OCI-M2 (cell line): Measurements from ENCODE around the gene OSBPL1A.

Experiments used
- DNase-seq: peaks from one replicate; lab custom pipeline; 2025; ENCODE audit not compliant: unreplicated experiment; lab: John Stamatoyannopoulos, UW

The OSBPL1A gene

DNA sequence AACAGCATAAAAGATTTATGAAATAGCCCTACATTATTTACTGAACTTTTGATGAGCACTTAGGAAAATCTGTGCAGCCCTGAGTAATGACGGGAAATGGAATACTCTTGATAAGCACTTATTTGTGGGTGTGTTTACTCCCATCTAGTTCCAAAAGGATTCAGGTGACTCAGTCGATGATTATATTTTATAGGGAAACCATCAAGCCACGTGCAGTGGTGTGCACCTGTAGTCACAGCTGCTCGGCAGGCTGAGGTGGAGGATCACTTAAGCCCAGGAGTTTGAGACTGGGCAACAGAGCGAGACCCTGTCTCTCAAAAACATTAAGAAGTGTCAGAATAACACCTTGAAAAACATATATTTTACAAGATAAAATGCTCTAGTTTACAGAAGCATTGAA is 166.9 kb downstream of the OSBPL1A start:
- no peak for DNase-seq

DNA sequence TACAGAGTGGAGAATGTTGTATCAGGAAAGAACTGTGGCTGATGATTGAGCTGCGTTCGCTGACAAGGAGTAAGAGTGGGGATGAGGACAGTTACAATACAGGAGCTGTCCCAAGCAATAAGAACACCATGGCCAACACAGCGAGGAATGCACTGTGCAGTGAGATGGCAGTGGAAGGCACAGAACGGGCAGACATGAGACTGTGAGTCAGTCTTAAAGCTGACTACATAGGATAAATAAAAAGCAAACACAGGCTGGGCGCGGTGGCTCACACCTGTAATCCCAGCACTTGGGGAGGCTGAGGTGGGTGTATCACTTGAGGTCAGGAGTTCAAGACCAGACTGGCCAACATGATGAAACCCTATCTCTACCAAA is 169.0 kb downstream of the OSBPL1A start:
- no peak for DNase-seq

DNA sequence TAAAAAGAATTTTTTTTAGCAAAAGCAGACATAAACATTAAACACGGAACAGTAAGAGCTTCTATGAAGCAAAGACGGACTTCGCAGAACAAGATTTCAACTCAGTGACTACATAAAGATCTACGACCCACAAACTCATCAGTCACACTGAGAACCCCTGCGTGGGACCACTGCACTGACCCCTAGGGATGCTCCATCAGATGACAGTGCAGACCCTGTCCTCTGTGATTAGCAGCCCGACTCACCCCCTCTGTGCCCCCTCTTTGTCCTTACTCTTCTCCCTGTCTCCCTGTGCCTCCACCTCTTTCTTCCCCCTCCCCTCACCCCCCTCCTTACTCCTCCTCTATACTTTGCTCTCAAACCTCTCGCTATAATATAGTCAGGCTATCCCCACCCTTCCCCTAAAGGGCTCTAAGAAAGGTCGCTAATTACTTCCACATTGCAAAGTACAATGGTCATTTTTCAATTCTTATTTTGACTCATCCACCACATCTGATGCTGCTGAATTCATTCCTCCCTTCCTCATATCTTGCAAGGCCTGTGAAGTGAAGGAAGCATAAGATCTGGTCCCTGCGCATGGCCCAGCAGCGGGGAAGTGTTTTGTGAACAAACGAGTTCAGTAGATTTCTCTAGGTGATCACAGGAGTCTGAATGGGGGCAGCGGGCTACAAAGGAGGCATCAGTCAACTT is 169.5 kb downstream of the OSBPL1A start:
- no peak for DNase-seq

DNA sequence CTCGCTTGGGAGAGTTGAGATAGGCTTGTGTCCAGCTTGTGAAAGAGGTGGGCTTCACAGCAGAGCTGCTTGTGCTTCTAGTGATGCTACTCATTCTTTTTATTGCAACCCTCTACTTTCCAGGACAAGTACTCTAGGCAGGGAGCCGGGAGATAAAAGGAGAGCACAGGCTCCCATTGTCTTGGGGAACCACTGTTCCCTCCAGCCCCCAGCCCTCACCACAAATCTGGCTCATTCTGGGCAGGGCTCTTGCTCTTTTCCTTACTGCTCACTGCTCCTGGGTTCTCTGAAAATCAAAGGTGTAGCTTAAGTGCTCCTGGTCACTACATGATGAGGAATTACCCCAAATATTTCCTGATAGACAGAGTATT is 177.3 kb downstream of the OSBPL1A start:
- DNase-seq = no peak

DNA sequence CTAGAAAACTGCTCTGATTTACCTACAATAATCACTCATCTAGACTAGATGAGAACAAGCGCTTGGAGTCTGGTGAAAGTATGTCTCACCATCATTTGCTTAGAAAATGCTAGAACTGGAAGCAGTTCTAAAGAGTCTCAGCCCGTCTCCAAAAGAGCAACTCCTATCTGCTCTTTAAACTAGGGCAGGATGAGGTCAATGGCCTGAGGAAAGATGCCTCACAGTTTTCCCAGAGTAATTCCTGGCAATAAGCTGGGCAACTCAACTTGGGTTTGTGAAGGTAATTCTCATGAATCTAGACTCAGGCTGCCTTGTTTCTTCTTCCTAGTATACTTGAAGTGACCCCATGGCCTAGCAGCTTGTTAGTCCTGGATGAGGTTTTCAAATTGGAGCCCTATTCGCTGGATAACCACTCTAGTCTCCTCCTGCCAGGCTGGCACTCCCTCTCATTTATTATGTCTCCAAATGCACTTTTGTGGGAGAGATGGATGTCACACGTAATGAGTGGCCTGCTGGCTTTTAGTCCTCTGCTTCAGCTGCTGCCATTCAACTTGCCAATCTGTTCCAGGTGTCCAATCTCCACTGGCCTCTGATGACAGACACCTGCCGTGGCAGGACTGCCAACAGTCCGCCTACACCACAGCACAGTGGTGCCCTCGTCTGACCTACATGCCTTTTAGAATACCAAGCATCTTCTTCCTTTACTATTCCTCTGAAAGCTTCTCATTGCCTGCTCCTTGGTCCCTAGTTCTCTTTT is 177.9 kb downstream of the OSBPL1A start:
- no peak for DNase-seq

DNA sequence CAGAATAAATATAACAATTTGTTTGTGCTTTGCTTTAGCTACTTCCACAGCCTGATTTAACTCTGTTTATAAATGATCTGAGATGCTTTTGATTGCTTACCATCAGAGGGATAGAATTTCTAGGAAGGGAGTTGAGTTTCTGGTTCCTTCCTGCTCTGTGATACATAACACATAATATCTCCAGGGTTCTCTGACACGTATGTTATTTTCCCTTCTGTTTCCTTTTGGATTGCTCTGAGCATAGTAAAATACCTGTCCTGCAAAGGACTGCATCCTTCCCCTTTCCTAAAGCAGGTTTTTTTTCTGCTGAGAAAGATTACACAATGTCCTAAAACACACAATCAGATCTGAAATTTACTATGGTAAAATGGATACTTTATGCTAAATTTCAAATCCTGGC is 182.7 kb downstream of the OSBPL1A start:
- no peak for DNase-seq

DNA sequence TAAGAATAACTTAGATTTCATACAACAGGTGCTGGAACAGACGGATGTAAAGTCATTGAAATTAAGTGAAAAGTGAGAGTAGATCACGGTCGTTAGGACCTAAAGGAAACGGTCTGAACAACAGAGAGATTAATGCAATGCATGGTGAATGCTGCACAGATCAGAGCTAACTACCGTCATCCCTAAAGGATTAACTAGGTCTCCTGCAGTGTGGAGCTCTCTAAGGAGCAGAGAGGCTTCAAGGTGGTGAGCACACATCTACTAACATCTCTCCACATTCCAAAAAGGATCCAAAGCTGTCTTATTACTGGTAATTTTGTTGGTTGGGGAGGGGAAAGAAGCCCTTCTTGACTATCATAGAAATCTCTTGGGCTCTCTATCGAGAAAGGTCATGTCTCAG is 183.5 kb downstream of the OSBPL1A start:
- DNase-seq = no peak

DNA sequence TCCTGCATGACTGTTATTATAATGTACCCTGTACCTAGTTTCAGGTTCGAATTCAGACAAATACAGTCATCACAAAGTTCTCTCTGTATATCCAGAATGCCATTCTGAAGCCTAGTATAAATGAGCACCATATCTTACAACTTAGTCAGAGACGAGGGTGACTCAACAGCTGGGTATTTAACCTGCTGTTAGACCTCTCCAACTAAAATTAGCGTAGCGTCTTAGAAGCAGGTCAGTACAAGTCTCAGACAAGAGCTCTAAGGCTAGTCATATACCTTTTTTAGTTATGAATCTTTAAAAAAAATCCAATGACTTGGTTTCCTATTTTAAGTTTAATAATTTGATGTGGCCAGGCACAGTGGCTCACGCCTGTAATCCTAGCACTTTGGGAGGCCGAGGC is 184.7 kb downstream of the OSBPL1A start:
- DNase-seq = no peak

DNA sequence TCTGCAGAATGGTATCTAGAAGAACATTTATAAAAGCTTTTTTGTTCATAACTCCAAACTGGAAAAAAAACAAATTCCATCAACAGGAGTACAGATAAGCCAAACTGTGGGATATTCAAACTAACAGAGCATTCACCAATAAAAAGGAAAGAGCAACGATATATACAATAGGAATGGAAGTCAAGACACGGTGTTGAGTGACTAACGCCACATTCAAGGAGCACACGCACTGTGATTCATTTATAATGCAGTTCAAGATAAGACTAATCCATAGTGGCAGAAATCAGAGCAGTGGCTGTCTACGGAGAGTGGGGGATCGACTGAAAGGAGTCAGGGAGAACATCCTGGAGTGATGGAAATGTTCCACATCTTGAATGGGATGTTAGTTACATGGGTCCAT is 188.1 kb downstream of the OSBPL1A start:
- no peak for DNase-seq

DNA sequence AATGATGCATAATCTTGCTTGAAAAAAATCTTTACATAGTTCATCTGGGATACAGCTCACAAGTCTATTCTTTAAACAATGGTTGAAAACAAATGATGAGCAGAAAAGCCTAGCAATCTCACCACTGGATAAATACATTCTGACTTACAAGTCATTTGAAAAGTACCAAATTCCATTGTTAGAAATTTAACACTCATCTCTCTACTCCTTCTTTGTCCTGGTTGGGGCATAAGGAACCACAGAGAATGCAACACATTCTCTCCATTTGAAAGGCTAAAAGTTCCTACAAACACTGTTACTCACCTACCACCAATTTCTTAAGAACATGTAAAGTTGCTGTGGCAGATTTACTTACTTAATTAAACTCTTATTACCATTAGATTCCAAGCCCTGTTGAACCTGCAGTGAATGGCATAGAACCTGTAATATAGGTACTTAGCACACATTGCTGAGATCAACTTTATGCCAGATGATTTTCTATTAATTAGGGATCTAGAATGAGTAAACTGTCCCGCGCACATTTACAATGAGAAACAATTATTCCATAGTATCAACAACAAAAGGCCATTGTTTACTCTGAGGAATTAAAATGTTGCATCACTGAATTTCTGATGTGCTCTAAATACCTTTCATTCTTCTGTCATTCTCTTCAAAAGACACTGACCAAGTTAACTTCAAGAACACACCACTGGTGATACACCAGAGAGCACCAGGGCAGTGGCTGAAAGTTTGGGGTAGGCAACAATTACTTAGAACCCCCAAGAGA is 189.2 kb downstream of the OSBPL1A start:
- no peak for DNase-seq

DNA sequence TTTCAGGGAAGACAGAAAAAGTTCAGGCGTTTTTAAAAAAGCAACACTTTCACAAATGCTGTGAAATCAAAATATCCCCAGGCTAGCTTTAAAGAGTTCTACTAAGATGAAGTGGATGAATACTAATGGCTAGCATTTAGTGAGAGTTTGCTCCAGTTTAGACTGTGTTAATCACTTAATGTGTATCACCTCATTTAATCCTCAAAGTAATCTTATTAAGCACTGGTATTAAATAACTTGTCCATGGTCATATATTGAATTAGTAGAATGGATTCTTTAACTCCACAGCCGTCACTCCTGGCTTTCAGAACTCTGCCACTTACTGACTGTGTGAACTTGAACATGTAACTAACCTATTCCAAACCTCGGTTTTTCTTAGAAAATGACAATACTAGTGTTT is 192.7 kb downstream of the OSBPL1A start:
- no peak for DNase-seq

DNA sequence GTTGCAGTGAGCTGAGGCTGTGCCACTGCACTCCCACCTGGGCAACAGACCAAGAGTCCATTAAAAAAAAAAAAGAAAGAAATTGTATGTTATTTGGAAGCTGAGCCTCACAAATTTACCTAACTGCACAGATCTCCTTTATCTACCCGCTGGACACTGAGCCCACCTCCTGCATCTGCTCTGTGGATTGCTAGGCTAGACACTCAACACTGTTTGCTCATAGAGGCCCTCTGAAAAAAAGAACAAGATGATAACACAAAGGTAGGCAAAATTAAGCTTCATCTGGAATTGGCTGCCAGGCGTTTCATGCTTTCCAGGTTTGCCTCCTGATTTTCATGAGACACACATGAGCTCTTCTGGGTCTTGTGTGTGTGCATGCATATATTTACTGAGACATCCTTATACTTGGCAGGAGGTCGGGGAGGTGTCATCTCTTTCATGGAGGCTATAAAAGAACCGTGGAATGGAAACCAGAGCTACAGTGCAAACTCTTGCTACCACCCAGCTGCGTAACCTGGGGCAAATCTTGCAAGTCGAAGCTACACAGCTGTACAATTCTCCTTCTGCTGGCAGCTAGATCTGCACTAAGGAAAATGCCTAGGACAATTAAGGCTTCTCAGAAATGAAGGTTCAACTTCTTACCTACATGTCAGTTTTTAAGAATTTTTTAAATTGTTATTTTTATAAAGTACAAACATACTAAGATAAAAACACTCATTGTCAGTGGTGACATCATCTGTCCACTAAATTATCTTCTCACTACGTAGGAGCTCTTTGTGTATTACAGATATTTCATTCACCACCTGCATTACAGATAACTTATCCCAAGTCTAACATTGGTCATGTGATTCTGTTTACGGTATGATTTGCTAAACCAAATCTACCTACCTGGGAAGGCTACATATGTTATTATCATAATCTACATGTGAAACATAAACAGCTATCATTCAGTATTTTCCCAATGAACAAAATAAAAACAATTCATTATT is 195.6 kb downstream of the OSBPL1A start:
- DNase-seq = no peak

DNA sequence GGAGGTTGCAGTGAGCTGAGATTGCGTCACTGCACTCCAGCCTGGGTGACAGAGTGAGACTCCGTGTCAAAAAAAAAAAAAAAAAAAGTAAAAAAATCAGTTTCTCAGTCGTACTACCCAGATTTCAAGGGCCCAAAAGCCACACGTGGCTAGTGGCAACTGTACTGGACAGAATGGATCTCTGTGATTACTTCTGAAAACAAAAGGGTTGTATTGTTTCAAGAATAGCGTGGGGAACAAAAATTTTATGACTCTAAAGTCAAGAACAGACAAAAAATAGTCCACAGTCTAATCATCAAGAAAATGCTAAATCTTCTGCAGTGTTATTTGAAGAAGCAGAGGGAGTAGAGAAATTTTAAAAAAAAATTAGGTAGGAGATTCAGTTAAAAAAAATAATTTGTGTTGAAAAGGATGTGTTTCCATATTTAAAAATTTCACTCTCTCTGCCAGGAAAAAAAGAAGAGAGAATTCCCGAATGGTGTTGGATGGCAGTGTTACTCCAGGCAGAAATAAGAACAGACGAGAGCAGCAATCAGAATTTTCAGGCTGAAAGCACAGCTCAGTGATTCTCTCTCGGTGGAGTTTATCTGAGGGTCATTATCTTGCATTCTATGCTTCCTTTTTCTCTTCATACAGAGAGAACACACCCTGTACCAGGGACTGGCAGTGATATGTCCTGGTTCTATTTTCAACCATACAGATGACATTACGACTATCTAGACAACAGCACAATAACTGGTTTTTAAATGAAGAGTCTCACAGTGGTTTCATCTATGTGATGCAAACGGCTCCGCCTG is 196.9 kb downstream of the OSBPL1A start:
- no peak for DNase-seq

DNA sequence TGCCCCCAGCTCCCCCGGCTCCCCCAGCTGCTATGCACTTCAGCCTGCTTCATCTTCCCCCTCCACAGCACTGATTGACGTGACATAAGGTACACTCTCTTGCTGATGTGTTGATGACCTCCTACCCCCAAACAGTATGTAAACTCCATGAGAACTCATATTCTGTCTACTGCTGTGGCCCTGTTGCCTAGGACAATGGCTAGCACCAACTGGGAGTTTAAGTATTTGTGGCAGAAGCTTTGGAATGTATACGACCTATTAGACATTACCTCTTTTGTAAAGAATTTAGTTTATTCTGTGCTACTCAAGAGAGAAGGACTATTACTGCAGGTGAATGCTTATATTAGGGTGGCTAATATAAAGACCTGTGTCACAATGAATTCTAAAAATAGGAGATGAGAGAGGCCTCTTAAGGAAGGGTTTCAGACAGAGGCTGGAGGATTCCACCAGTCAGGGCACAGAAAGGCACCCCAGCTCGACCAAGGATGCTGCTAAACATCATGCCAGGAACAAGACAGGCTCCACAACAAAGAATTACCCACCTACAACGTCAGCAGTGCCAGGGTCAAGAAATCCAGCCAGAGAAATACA is 198.2 kb downstream of the OSBPL1A start:
- no peak for DNase-seq

DNA sequence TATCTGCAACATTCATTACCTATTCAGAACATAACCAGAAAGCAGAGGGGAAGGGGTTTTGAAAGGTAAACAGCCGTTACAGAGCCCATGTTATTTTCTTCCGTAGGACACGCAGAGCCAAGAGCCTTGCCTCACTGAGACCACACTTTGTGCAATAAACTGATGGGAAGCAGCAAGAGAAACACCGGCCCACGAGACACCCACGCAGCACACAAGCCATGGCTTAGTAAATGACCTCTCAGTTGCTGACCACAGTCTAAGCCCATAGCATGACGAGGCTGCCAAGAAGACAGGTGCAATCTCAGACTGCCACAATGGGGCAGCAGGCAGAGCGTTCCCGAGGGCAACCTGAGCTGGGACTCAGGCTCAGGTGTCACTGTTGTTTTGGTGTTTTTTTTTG is 199.2 kb downstream of the OSBPL1A start:
- DNase-seq = no peak

DNA sequence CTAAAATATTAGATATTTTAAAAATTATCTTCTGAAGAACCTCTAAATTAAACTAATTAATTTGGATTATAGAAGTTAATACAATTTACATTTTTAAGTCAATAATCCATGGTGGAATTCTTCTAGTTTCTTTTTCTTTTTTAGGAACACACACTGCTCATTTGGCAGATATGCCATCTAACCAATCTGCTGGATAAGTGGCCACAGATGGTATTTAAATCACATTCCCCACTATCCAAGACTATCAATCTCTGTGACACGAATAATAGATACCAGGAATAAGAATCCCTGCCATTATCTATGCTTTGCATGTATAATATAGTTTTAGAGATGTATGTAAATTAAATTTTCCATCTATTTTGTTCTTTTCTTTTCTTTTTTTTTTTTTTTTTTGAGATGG is 200.2 kb downstream of the OSBPL1A start:
- no peak for DNase-seq

DNA sequence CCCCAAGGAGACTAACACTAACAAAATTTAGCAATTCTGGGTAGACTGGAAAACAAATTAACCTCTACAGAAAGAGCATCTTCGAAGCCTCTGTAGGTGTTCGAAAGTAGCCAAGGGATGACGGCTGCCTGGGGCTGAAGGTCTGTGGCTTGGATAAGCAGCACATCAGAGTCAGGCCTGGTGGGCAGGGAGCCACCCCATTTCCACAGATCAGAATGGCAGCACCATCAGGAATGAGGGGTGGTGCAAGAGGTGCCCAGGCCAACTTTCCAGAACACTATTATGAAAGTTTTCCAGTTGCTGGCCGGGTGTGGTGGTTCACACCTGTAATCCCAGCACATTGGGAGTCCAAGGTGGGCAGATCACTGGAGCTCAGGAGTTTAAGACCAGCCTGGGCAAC is 200.9 kb downstream of the OSBPL1A start:
- no peak for DNase-seq

DNA sequence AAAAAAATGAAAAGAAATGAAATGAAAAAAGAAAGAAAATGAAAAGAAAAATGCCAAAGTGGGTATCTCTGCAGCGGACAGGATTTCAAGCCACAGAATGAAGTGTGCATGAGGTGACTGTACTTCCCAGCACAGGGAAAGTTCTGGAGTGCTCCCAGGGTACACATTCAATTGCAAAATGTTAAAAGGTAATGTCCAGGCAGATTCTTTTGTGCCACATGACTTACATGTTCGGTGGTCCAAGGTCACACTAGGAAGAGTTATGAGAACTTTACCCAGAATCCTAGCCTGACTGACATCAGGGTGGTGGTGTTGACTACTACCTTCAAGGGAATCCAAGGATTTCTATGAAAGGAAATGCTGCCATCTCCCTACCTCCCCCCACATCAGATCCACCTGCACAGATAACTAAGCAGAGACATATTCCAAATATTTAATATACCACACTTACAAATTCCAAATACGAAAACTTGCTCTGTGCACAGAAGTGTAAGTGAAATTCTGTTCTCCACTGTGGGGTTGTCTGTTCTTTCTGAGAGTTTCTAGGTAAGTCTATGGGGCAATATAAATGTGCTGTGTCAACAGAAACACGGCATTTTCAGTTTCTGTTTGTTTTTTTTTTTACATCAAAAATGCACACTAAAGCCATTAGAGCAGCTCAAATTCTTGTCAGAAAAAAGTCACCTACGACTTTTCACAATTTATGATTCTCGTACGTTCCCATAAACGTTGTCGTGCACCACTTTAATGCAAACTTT is 202.1 kb downstream of the OSBPL1A start:
- DNase-seq = no peak

DNA sequence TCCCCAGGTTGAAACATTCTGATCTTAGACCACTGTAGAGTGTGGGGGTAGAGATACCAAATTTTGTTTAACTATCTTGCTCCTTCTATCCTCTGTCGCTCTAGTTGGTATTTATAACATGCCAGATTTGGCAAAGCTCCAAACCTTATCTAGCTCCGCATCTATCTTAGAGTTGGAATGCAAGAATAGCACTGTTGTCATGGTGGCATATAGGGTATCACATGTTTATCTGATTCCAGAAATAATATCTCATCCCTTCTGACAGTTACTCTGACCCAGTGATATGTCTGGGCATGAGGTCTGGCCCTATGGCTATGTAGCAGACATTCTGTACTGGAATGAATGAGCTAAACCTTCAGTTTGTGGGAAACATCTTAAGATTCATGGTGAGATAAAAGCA is 207.0 kb downstream of the OSBPL1A start:
- no peak for DNase-seq
